Measurements from ENCODE around the gene VWC2L. TPM values are rescaled to one million over a fixed set of nuclear protein-coding genes. Genes with fewer than 3 reads are reported as not detected.

The VWC2L gene
- total RNA-seq, 1 experiment from 2014 or later = not detected

DNA sequence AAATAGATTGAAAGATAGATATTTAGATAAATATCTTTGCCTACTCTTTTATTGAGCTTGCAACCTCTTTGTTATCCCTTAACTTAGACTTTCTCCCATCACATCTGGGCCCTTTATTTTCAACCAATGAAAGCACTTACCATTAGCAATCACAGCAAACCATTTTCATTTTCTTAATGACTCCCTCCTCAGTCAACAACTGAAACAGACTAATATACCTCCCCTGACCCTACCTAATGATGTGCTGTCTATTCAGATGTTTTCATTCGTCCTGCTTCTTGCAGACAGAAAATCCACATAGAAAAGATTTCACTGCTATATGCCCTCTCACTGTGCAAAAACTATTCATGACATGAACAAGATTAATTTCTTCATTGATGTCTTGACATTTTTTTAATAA is 154.4 kb downstream of the VWC2L start:
- in situ Hi-C loops (cut with HindIII; ENCODE audit: low pct_unique_long_range_greater_than_20kb, low sequenced_read_pairs) = no loop called here
- no peak for DNase-seq (ENCODE audit: low read depth)

DNA sequence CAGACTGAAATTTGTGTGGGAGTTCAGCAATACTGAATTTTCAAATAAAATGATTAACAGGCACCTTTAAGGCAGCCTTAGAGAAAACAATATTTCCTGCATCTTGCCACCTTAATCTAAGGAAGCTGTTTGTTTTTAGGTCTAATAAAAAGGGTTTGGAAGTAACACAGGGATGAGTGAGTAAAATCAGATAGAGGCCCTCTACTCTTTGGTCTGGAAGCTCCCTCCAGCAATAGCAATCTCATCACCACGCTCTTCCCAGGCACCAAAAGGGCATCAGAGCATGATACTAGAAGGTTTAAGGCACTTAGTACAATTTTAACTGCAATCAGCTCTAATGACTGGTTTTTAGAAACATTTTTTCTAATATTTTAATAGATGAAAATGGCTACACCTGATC is 155.6 kb downstream of the VWC2L start:
- DNase-seq (ENCODE audit: low read depth) = no peak
- in situ Hi-C loops (cut with HindIII; ENCODE audit: low pct_unique_long_range_greater_than_20kb, low sequenced_read_pairs) = no loop called here

DNA sequence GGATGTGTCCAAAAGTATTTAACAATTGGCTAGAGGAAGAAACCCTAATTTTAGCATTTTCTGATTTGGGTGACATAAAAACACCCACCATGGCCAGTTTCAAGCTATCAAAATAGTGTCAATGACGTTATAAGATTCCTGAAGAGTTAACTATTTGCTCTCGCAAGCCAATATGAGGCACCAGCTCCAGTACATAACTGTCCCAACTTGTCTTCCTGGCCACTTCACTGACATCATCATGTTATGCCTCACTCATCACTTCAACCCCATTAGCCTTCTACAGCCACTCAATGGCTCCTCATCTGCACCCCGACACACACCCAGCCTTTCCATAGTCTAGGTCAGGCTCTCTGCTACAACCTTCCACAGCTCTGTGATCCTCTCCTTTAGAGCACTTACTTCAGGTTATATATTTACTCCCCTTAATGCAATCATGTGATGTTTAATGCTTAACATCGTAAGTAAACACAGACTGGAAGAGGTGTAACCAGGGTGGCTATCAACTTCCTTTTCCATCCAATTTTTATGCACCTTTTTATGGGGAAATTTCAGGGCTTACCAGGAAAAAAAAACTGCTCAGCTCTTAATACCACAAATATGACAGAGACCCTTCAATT is 158.7 kb downstream of the VWC2L start:
- in situ Hi-C loops (cut with HindIII; ENCODE audit: low pct_unique_long_range_greater_than_20kb, low sequenced_read_pairs) = no loop called here
- peak; percentile 6 for DNase-seq (ENCODE audit: low read depth)

DNA sequence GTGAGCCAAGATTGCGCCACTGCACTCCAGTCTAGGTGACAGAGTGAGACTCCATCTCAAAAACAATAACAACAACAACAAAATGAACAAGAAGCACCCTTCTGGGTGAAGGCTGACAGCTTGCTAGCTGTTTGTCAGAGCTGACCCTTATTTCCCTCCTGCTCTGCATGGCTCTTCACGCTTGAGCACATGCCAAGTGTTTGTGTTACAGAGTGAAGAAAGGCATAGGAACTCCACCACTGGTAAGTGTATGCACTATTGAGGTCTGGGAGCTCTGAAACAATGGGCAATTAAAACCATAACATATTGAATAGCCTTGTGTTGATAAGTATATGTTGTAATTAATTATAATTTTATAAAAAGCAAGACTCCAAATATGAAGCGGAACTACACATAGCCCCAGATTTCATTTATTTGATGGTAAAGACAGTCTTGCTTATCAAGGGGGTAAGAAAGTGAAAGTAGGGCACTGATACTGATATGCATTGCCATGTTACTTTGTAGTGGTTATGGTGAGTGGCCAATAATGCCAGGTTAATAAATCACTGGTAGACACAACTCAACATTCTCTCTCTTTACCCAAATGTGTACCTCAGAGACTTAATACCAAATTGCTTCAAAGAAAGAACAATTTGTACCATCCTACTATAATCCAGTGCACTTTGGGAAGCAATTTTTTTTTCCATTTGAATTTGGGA is 163.4 kb downstream of the VWC2L start:
- DNase-seq (ENCODE audit: low read depth) = no peak
- in situ Hi-C loops (cut with HindIII; ENCODE audit: low pct_unique_long_range_greater_than_20kb, low sequenced_read_pairs) = no loop called here

DNA sequence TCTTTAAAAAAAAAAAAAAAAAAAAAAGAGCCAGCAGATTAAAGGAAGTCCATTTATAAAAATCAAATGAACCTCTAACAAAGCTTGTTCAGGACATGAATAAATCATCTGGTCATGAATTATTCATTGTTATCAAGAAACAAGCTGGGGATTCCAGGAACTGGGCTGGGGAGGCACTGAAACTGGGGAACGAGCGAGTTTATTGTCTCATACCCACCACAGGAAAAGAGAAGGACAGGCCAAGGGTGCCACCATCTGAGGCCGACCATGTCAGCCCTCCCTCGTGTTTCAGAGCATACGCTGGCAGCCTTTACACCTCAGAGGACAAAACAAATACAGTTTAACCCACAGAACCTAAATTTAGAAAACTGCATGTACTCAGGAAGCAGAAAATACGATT is 164.2 kb downstream of the VWC2L start:
- no peak for DNase-seq (ENCODE audit: low read depth)
- in situ Hi-C loops (cut with HindIII; ENCODE audit: low pct_unique_long_range_greater_than_20kb, low sequenced_read_pairs) = no loop called here

DNA sequence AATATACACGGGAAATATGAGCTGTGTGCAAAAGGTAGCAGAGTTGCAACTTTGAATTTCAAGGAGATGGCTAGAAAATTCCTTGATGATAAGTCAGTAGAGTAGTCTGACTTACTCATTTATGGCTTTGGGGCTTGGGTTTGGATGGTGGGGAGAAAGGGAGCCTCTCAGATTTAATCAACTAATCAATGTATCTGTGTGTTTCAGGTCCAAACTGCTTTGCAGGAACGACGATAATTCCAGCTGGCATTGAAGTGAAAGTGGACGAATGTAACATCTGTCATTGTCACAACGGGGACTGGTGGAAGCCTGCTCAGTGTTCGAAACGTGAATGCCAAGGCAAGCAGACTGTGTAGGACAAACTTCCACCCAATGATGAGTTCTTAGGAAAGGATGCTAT is 164.6 kb downstream of the VWC2L start:
- no peak for DNase-seq (ENCODE audit: low read depth)
- in situ Hi-C loops (cut with HindIII; ENCODE audit: low pct_unique_long_range_greater_than_20kb, low sequenced_read_pairs) = no loop called here

DNA sequence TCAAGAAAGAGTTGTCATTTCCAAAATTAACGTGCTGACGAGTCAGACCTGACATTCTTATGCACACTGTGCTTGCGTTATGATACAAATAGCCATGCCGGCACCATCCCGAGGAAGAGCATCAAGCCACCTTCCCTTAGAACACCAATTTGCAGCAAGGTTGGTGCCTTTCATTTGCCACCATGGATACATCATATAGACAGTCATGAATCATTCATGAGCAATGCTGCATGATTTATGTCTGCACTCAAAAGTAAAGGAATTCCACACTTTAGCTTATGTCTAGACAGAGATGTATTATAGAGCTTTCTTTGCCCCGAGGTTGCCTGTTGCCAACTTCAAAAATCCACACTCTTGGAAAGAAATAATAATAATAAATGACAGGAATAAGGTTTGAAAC is 166.9 kb downstream of the VWC2L start:
- in situ Hi-C loops (cut with HindIII; ENCODE audit: low pct_unique_long_range_greater_than_20kb, low sequenced_read_pairs) = no loop called here
- DNase-seq (ENCODE audit: low read depth) = no peak

DNA sequence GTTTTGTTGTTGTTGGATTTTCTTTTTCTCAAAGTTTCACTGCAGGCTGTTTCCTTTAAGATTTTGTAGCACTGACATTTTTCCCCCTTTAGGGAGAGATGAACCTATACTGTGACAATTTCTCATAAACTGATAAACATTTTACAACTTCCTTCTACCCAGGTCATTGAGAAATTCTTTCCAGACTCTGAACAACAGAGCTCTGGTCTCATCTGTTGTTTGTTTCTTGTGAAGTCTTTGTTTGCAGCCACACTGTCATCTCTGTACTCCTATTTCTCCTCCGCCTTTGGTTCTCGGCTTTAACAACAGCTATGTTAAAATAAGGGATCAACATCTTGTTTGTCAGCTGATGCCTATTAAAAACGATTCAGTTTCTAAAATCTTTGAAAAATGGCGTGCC is 167.6 kb downstream of the VWC2L start:
- DNase-seq (ENCODE audit: low read depth) = no peak
- in situ Hi-C loops (cut with HindIII; ENCODE audit: low pct_unique_long_range_greater_than_20kb, low sequenced_read_pairs) = no loop called here

DNA sequence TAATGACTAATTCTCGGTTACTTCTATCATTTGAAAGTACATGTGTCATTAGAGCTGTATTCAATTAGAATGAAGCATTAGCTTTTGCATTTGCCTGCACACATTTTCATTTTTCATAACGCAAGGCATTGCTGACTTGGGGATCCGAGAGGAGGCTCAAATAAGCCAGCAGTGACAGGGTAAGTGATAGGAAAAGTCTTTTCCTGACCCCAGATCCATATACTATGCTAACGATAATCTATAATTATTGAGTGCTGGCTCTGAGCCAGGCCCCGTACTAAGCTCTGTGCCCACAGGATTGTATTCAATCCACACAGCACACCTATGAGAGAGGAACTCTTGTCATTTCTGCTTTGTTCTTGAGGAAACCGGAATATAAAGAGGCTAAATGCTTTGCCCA is 168.2 kb downstream of the VWC2L start:
- in situ Hi-C loops (cut with HindIII; ENCODE audit: low pct_unique_long_range_greater_than_20kb, low sequenced_read_pairs) = no loop called here
- no peak for DNase-seq (ENCODE audit: low read depth)

DNA sequence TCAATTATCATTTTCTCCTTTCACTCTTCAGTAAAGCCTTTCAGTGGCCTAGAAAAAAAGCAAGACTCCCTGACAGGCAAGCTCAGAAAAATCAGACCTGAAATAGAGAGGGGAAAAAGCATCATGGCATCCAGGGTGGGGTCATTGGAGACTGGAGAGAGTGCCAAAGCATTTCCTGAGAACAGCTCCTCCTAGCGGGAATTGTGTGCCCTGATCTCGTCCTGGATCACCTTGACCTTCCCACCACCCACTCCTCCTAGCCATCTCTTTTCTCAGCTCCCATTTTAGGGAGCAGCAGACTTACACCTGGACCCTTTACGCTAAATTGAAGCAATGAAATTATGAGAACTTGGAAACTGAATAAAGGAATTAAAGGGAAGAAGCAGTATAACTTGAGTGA is 176.6 kb downstream of the VWC2L start:
- no peak for DNase-seq (ENCODE audit: low read depth)
- in situ Hi-C loops (cut with HindIII; ENCODE audit: low pct_unique_long_range_greater_than_20kb, low sequenced_read_pairs) = no loop called here

DNA sequence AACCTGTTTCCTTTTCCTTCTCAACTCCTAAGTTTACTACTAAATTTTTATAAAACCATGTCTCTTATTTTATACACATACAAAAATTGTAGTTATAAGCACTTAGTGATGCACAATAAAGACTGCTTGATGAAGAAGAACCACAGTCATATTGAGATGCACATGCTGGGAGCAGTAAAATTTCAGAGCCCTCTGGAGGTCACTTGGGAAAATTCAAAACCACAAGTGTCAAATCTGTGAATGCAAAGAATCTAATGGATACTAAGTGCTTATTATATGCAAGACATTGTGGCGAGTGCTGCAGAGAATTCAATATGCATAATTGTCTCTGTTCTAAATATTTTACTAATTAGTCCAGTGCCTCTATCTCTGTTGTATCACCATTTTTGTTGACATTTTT is 180.5 kb downstream of the VWC2L start:
- no peak for DNase-seq (ENCODE audit: low read depth)
- in situ Hi-C loops (cut with HindIII; ENCODE audit: low pct_unique_long_range_greater_than_20kb, low sequenced_read_pairs) = no loop called here

DNA sequence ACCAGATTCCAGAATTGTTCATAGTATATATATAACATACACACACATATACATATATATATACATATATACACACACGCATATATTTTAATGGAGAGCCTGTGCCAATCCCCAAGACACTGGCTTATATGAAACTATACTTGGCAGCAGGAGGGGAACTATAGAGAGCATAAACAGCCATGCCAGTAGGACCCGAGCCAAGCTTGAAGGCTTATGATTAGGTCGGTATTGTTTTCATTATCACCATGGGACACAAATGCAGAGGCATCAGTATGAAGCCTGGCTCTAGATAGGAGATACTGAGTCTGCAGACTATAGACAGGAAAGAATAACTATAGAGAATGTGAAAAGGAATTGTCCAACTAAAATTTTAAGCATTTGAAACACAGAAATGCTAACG is 181.2 kb downstream of the VWC2L start:
- in situ Hi-C loops (cut with HindIII; ENCODE audit: low pct_unique_long_range_greater_than_20kb, low sequenced_read_pairs) = no loop called here
- DNase-seq (ENCODE audit: low read depth) = no peak

DNA sequence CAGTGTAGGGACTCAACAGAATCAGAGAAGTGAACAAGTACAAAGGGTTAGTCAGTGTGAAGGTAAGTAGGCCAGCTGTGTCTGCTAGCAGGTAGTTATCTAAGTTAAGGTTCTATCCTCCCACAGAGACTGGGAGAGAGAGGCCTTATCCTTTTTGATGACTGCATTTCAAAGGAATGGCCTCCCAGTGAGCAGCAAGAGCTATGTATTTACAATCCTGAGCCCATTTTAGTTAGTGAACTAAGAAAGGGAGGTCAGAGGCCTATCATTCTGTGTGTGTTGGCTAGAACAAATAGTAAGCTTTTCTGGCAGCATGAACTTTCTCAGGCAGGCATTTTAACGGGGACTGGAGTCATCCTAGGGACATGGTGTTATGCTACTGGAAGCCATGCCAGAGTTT is 182.9 kb downstream of the VWC2L start:
- in situ Hi-C loops (cut with HindIII; ENCODE audit: low pct_unique_long_range_greater_than_20kb, low sequenced_read_pairs) = no loop called here
- DNase-seq (ENCODE audit: low read depth) = peak; percentile 70

DNA sequence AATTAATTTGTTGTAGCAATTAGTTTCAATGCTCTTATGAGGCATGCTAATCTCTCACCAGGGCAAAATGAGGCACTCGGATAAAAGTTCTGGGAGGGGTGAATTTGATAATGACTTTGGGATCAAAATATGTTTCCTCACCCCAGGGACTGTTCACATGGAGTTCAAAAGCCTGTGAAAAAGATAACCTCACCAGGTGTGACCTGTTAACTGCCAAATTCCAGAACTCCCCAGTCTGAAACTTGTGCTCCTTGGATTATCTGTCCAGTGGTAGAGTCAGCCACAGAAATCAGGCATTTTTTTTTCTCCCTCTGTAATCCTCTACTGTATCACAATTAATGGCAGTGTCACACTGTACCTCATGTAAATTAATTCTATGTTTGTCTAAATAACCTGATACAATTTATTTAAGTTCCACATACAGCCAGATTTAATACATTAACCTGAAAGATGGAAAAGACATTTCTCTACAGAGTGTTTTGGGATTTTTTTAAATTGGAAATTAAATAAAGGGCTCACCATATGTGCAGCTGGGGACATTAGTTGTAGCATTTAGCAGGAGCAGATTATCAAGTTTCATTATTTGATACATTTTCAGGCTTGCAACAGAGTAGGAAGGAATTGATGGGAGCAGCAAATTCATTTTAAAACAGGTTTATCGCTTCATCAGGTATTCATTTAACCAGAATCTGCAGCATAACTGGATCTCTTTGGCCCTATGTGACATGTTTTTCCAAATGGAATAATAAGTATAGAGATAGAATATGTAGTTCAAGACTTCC is 191.2 kb downstream of the VWC2L start:
- no peak for DNase-seq (ENCODE audit: low read depth)
- in situ Hi-C loops (cut with HindIII; ENCODE audit: low pct_unique_long_range_greater_than_20kb, low sequenced_read_pairs) = no loop called here

DNA sequence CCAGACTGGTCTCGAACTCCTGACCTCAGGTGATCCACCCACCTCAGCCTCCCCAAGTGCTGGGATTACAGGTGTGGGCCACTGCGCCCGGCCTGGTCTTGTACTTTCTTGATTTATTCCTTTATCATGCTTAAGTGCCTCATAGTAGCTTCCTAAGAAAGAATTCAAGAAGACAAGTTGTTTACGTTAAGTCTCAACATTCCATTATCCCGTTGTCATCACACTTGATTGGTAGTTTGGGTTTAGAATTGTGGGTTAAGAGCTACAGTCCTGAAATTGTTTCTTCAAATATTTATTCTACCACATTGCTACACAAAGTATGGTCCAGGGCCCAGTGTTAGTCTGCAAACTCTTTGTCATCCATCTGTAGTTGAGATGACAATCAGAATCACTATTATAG is 194.0 kb downstream of the VWC2L start:
- in situ Hi-C loops (cut with HindIII; ENCODE audit: low pct_unique_long_range_greater_than_20kb, low sequenced_read_pairs) = no loop called here
- DNase-seq (ENCODE audit: low read depth) = peak; percentile 6

DNA sequence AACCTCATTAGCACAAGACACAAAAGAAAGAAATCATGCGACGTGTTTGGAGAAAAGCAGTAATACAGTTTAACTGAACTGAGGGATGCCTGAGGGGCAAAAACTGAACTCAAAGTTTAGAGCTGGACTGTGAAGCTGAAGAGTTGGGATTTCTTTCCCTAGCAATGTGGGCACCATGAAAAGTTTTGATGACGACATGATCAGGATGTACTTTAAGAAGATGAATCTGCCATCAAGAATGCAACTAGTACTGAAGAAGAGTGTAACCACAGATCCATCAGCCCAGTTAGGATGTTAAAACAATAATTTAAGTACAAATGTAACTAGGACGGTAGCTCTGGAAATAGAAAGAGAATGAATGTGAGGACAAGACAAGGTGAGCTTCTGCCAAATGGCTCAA is 196.2 kb downstream of the VWC2L start:
- in situ Hi-C loops (cut with HindIII; ENCODE audit: low pct_unique_long_range_greater_than_20kb, low sequenced_read_pairs) = no loop called here
- no peak for DNase-seq (ENCODE audit: low read depth)

DNA sequence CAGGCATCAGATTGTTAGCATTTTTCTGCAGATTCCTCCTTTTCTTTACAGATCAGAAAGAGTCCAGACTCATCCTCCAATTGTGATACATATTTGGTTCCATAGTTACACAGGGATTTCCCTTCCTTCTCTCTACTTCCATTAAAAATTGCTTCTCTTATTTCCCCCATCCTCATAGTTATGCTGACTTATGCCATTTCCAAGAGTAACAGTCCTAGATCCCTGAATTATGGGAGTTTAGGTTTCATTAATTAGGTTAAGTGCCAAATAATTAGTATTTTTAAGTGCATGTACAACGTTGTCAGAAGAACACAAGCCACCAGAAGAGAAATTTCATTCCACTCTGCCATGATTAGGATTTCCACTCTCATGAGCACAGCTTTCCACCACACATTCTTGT is 200.2 kb downstream of the VWC2L start:
- in situ Hi-C loops (cut with HindIII; ENCODE audit: low pct_unique_long_range_greater_than_20kb, low sequenced_read_pairs) = no loop called here
- no peak for DNase-seq (ENCODE audit: low read depth)

DNA sequence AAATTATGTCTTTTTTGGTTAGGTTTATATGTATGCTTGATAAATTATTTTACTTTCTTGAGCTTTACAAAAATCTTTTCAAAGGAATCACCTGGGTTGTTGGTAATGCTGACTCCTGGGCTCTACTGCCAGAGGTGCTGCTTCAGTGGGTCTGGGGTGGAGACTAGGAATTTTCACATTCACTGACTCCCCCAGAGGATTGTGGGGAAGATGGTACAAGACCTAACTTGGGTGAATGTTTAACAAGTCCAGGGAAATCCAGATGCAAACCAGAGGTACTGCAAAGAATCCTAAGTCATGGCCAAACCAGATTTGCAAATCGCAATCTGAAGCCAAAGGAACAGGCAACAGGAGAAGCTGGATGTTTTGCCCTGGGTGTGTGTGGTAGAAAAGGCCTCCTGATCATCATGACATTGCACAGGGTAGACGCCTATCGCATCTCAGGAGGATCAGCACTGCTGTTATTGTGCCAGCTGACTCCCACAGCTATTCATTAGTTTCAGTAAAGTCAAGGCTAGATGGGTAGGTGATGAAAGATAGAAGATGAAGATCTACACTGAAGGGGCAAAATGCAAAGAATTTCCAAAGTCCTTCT is 213.4 kb downstream of the VWC2L start:
- DNase-seq (ENCODE audit: low read depth) = no peak
- in situ Hi-C loops (cut with HindIII; ENCODE audit: low pct_unique_long_range_greater_than_20kb, low sequenced_read_pairs) = no loop called here

DNA sequence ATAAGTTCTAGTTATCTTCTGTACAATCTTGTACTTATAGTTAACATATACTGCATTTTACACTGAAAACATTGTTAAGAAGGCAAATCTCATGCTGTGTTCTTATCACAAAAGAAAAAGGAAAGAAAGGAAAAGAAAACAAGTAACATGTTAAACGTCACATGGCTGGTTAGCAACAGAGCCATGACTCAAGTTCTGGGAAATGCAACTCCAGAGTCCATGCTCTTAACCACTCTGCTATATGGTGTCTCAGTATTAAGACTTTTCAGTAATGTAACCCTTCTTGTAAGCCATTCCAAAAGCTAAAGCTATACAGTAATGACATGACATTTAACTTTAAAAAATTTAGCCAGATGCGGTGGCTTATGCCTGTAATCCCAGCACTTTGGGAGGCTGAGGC is 217.2 kb downstream of the VWC2L start:
- no peak for DNase-seq (ENCODE audit: low read depth)
- in situ Hi-C loops (cut with HindIII; ENCODE audit: low pct_unique_long_range_greater_than_20kb, low sequenced_read_pairs) = no loop called here
